WTC11 (cell line): ENCODE data around the gene NRG3. TPM values are rescaled to one million over a fixed set of nuclear protein-coding genes. Genes with fewer than 3 reads are reported as not detected.

Source experiments
- ATAC-seq: fragments of 200-7000 bp; cut with Tn5 transposase; 2 replicates; pipeline ENCODE4 v1.10.0; 2021; ENCODE audit warnings: mild to moderate bottlenecking, moderate library complexity
- CTCF ChIA-PET: fragments of 300-600 bp; sonication (Branson Sonifier 250); formaldehyde crosslinking; loops from one replicate; lab custom pipeline; 2021; ENCODE audit warnings: antibody characterized with exemption; lab: Charles Lee
- POLR2A ChIA-PET: fragments of 350-600 bp; sonication (Branson Sonifier 250); formaldehyde crosslinking; loops from one replicate; lab custom pipeline; 2021; ENCODE audit warnings: antibody characterized with exemption; lab: Charles Lee
- DNase-seq: peaks from one replicate; pipeline ENCODE4 v3.0.0; 2021; ENCODE audit warnings: low spot score
- H3K27ac Mint-ChIP-seq: 2 replicates; pipeline ENCODE4 v1.8.0; 2021; ENCODE audit warnings: mixed read lengths
- H3K27me3 Mint-ChIP-seq: 2 replicates; pipeline ENCODE4 v1.8.0; 2021; ENCODE audit warnings: low read depth, mild to moderate bottlenecking, moderate library complexity, mixed read lengths
- H3K36me3 Mint-ChIP-seq: 2 replicates; pipeline ENCODE4 v1.8.0; 2021; ENCODE audit warnings: mixed read lengths
- H3K4me1 Mint-ChIP-seq: 2 replicates; pipeline ENCODE4 v1.8.0; 2022; ENCODE audit warnings: mixed read lengths
- H3K4me3 Mint-ChIP-seq: 2 replicates; pipeline ENCODE4 v1.8.0; 2021; ENCODE audit warnings: mild to moderate bottlenecking, moderate library complexity, mixed read lengths
- H3K9me3 Mint-ChIP-seq: 2 replicates; pipeline ENCODE4 v1.8.0; 2021; ENCODE audit warnings: mixed read lengths
- CBFB ChIP-seq: sonication (generic); formaldehyde crosslinking; IDR thresholded peaks from 2 replicates; pipeline ENCODE4 v1.8.1; 2022; ENCODE audit warnings: mild to moderate bottlenecking, low read depth, missing genetic modification reagents
- CREB1 ChIP-seq: sonication (generic); formaldehyde crosslinking; IDR thresholded peaks from 2 replicates; pipeline ENCODE4 v1.8.0; 2023; ENCODE audit warnings: mild to moderate bottlenecking, missing genetic modification reagents
- EMX1 ChIP-seq: fragments of 250-450 bp; sonication (Bioruptor Pico); IDR thresholded peaks from 2 replicates; pipeline ENCODE4 v1.8.0; 2021; ENCODE audit warnings: mild to moderate bottlenecking
- FOXP1 ChIP-seq: sonication (generic); formaldehyde crosslinking; IDR thresholded peaks from 2 replicates; pipeline ENCODE4 v1.8.0; 2022; ENCODE audit warnings: missing genetic modification reagents, mild to moderate bottlenecking, moderate library complexity, borderline replicate concordance
- GRHL2 ChIP-seq: fragments of 250-450 bp; sonication (Bioruptor Pico); IDR thresholded peaks from 2 replicates; pipeline ENCODE4 v1.8.0; 2022; ENCODE audit warnings: mild to moderate bottlenecking, moderate library complexity; ENCODE audit not compliant: insufficient replicate concordance, severe bottlenecking
- JAZF1 ChIP-seq: fragments of 250-450 bp; sonication (Bioruptor Pico); IDR thresholded peaks from 2 replicates; pipeline ENCODE4 v1.9.0; 2021; ENCODE audit warnings: moderate library complexity, mild to moderate bottlenecking, inconsistent platforms
- JUN ChIP-seq: sonication (generic); formaldehyde crosslinking; IDR thresholded peaks from 2 replicates; pipeline ENCODE4 v1.8.0; 2023; ENCODE audit warnings: mild to moderate bottlenecking, missing genetic modification reagents
- KAT7 ChIP-seq: sonication (generic); formaldehyde crosslinking; IDR thresholded peaks from 2 replicates; pipeline ENCODE4 v1.8.1; 2023; ENCODE audit warnings: missing genetic modification reagents, mild to moderate bottlenecking, borderline replicate concordance
- MXD4 ChIP-seq: fragments of 250-450 bp; sonication (Bioruptor Pico); IDR thresholded peaks from 2 replicates; pipeline ENCODE4 v1.8.0; 2021; ENCODE audit warnings: mild to moderate bottlenecking, moderate library complexity, borderline replicate concordance
- OVOL2 ChIP-seq: fragments of 250-450 bp; sonication (Bioruptor Pico); IDR thresholded peaks from 2 replicates; pipeline ENCODE4 v1.9.0; 2021; ENCODE audit warnings: mild to moderate bottlenecking, borderline replicate concordance
- SMAD4 ChIP-seq: sonication (generic); formaldehyde crosslinking; IDR thresholded peaks from 2 replicates; pipeline ENCODE4 v1.8.0; 2022; ENCODE audit warnings: mild to moderate bottlenecking, missing genetic modification reagents
- ZNF138 ChIP-seq: sonication (generic); formaldehyde crosslinking; conservative IDR thresholded peaks from 2 replicates; pipeline ENCODE4 v1.8.1; 2022; ENCODE audit warnings: mild to moderate bottlenecking, moderate library complexity, missing genetic modification reagents
- ZNF263 ChIP-seq: sonication (generic); formaldehyde crosslinking; IDR thresholded peaks from 2 replicates; pipeline ENCODE4 v1.8.1; 2022; ENCODE audit warnings: low read depth, mild to moderate bottlenecking, moderate library complexity, missing genetic modification reagents
- ZNF317 ChIP-seq: sonication (generic); formaldehyde crosslinking; IDR thresholded peaks from 2 replicates; pipeline ENCODE4 v1.8.1; 2023; ENCODE audit warnings: low read depth, mild to moderate bottlenecking, moderate library complexity, missing genetic modification reagents, borderline replicate concordance
- ZNF423 ChIP-seq: fragments of 250-450 bp; sonication (Bioruptor Pico); IDR thresholded peaks from 2 replicates; pipeline ENCODE4 v2.1.2; 2022; ENCODE audit warnings: mild to moderate bottlenecking, moderate library complexity
- total RNA-seq: library from RNA; stranded (reverse); gene quantifications from 3 replicates; pipeline ENCODE4 v1.2.3, GENCODE V29; 2021
- TF ChIP-seq, protein P1 (sequence below): sonication (generic); formaldehyde crosslinking; IDR thresholded peaks from 2 replicates; pipeline ENCODE4 v1.8.1; 2023; ENCODE audit warnings: mild to moderate bottlenecking, missing genetic modification reagents
- TF ChIP-seq, protein P2 (sequence below): fragments of 250-450 bp; sonication (Bioruptor Pico); conservative IDR thresholded peaks from 2 replicates; pipeline ENCODE4 v1.9.0; 2021; ENCODE audit warnings: mild to moderate bottlenecking
- TF ChIP-seq, protein P3 (sequence below): sonication (generic); formaldehyde crosslinking; conservative IDR thresholded peaks from 2 replicates; pipeline ENCODE4 v1.8.1; 2023; ENCODE audit warnings: mild to moderate bottlenecking, low read depth, missing genetic modification reagents, moderate library complexity
- TF ChIP-seq, protein P4 (sequence below): sonication (generic); formaldehyde crosslinking; IDR thresholded peaks from 2 replicates; pipeline ENCODE4 v1.8.0; 2023; ENCODE audit warnings: mild to moderate bottlenecking, missing genetic modification reagents
- TF ChIP-seq, protein P5 (sequence below): sonication (generic); formaldehyde crosslinking; conservative IDR thresholded peaks from 2 replicates; pipeline ENCODE4 v1.8.1; 2022; ENCODE audit warnings: mild to moderate bottlenecking, missing genetic modification reagents

Gene NRG3
- total RNA-seq, 1 experiment from 2014 or later, result 7.0 TPM

DNA sequence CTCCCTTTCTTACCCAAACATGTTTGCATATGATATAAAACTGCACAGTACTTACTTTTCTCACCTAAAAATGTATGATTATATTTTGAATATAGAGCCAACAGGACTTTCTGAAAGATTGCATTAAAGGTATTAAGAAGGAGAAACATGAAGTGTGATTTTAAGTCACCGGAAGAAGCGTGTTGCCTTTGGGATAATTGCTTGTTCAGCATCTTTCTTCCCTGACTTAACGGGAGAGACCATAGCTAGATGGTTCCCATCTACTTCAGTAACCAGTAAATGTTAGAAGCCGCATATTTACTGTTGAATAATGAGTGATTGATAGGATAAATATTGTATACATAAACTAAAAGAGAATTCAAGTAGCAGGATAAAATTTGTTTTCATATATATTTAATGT, 197.1 kb downstream of the NRG3 start:
- POLR2A ChIA-PET, result interaction anchor here (0.6 kb wide), 1 partner anchor 159 kb away, joined by 3 read pairs; no protein-coding TSS in a partner anchor
- Mint-ChIP-seq H3K27me3 (no peaks in the 10 kb centered on the region), H3K4me1 (peaks cover 23% of the 10 kb centered on the region), H3K27ac (no peak overlapping the region), H3K36me3 (no peaks in the 10 kb centered on the region)
- ATAC-seq, result no peak
- TF ChIP-seq JUN (CRISPR knock-in tag) (no peak), SMAD4 (CRISPR knock-in tag) (no peak), GRHL2 (CRISPR knock-in tag) (no peak), KAT7 (no peak), ZNF263 (CRISPR knock-in tag) (no peak), ZNF138 (CRISPR knock-in tag) (no peak), JAZF1 (CRISPR knock-in tag) (no peak), CBFB (CRISPR knock-in tag) (no peak), ZNF423 (no peak), CREB1 (CRISPR knock-in tag) (no peak), EMX1 (CRISPR knock-in tag) (no peak), OVOL2 (no peak), FOXP1 (CRISPR knock-in tag) (no peak), ZNF317 (CRISPR knock-in tag) (no peak), MXD4 (CRISPR knock-in tag) (no peak)
- TF ChIP-seq, protein P1, sequence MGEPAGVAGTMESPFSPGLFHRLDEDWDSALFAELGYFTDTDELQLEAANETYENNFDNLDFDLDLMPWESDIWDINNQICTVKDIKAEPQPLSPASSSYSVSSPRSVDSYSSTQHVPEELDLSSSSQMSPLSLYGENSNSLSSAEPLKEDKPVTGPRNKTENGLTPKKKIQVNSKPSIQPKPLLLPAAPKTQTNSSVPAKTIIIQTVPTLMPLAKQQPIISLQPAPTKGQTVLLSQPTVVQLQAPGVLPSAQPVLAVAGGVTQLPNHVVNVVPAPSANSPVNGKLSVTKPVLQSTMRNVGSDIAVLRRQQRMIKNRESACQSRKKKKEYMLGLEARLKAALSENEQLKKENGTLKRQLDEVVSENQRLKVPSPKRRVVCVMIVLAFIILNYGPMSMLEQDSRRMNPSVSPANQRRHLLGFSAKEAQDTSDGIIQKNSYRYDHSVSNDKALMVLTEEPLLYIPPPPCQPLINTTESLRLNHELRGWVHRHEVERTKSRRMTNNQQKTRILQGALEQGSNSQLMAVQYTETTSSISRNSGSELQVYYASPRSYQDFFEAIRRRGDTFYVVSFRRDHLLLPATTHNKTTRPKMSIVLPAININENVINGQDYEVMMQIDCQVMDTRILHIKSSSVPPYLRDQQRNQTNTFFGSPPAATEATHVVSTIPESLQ (CRISPR knock-in tag), result no peak
- TF ChIP-seq, protein P2, sequence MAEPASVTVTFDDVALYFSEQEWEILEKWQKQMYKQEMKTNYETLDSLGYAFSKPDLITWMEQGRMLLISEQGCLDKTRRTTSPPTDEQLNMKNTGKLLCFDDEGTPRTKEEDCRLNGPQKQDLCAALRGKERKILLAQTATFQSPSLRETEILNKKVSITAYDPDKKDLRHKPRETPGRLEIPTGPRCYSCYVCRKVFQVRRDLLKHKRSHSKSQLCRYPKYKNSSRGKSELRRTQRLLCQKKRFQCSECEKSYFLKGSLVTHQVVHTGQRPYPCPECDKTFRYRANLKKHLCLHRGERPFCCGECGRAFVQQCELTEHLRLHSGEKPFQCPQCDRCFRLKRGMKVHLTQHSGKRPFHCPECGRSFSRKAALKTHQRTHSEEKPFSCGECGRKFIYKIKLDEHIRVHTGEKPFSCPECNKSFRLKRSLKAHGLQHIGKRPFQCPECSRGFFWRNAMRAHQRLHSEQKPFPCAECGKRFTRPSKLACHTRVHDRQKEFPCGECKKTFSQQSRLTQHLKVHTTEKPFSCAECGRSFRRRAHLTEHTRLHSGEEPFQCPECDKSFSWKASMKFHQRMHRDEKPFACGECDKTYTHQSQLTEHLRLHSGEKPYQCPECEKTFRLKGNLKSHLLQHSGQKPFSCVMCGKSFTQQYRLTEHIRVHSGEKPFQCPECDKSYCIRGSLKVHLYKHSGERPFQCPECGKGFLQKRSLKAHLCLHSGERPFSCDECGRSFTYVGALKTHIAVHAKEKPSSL, result no peak
- TF ChIP-seq, protein P3, sequence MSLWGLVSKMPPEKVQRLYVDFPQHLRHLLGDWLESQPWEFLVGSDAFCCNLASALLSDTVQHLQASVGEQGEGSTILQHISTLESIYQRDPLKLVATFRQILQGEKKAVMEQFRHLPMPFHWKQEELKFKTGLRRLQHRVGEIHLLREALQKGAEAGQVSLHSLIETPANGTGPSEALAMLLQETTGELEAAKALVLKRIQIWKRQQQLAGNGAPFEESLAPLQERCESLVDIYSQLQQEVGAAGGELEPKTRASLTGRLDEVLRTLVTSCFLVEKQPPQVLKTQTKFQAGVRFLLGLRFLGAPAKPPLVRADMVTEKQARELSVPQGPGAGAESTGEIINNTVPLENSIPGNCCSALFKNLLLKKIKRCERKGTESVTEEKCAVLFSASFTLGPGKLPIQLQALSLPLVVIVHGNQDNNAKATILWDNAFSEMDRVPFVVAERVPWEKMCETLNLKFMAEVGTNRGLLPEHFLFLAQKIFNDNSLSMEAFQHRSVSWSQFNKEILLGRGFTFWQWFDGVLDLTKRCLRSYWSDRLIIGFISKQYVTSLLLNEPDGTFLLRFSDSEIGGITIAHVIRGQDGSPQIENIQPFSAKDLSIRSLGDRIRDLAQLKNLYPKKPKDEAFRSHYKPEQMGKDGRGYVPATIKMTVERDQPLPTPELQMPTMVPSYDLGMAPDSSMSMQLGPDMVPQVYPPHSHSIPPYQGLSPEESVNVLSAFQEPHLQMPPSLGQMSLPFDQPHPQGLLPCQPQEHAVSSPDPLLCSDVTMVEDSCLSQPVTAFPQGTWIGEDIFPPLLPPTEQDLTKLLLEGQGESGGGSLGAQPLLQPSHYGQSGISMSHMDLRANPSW (CRISPR knock-in tag), result no peak
- TF ChIP-seq, protein P4, sequence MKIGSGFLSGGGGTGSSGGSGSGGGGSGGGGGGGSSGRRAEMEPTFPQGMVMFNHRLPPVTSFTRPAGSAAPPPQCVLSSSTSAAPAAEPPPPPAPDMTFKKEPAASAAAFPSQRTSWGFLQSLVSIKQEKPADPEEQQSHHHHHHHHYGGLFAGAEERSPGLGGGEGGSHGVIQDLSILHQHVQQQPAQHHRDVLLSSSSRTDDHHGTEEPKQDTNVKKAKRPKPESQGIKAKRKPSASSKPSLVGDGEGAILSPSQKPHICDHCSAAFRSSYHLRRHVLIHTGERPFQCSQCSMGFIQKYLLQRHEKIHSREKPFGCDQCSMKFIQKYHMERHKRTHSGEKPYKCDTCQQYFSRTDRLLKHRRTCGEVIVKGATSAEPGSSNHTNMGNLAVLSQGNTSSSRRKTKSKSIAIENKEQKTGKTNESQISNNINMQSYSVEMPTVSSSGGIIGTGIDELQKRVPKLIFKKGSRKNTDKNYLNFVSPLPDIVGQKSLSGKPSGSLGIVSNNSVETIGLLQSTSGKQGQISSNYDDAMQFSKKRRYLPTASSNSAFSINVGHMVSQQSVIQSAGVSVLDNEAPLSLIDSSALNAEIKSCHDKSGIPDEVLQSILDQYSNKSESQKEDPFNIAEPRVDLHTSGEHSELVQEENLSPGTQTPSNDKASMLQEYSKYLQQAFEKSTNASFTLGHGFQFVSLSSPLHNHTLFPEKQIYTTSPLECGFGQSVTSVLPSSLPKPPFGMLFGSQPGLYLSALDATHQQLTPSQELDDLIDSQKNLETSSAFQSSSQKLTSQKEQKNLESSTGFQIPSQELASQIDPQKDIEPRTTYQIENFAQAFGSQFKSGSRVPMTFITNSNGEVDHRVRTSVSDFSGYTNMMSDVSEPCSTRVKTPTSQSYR (CRISPR knock-in tag), result no peak
- TF ChIP-seq, protein P5, sequence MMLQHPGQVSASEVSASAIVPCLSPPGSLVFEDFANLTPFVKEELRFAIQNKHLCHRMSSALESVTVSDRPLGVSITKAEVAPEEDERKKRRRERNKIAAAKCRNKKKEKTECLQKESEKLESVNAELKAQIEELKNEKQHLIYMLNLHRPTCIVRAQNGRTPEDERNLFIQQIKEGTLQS, result no peak
- TF ChIP-seq, all 79 proteins: peak for 0
- DNase-seq, result no peak
- H3K9me3 Mint-ChIP-seq, result no peaks in the 10 kb centered on the region
- H3K4me3 Mint-ChIP-seq, result no peak overlapping the region
- CTCF ChIA-PET, result no interaction called here
